DMS 273 treated with DMSO at 0.1 percent for 48 hours (cell line): ENCODE results near the gene BTN3A1.
"Not testable (repeated sequence)": the region's sequence is repeated elsewhere in the genome, so short reads cannot be mapped to it uniquely, and the experiment has no call there.

Experiments
- DNase-seq: peaks from one replicate; lab custom pipeline; 2025; lab: John Stamatoyannopoulos, UW

BTN3A1 gene

DNA sequence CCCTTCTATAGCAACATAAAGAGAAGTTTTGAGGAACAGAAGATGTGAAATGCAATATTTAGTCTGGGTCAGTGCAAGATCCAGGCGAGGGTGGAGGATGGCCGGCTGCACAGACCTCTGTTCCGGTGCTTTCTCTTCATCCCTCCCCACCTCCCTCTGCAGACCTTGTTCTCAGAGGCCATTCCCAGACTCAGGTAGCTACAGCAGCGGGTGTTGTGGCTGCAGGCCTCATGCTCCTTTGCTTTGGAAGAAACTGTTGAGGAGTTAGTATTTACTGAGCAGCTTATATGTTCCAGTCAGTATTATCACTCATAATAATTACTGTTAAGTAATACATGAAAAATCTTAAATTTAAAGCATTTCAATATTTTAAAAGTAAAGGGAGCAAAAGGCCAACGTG lies 39.9 kb downstream of the BTN3A1 start:
- DNase-seq: no peak

DNA sequence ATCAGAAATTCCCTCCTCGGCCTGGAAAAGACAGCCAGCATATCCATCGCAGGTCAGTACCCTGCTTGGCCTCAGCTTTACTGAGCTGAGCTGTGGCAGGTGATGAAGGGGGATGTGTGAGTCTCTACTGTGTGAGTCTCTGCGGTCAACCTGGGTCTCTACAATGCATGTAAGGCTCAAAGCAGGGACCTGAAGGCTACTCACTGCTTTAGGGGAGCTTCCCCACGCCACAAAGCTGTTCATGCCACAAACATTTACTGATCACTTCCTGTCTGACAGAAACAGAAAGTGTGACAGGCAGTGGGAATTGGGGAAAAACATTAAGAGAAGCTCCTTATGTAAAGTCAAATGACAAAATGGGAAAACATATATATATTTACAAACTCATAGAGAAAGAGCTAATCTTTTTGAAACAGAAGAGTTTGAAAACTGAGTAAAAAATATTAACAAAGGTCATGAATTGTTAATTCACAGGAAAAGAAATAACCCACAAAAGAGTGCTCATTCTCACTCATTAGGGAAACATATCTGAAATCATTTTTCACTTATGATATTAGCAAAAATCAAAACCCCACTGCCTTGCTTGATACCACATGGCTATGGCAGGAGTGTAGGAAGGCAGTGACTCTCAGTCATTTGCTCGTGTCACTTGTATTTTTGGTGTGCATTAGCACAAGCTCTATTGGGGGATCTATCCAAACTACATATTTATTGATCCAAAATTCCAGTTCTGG lies 44.0 kb downstream of the BTN3A1 start:
- no peak for DNase-seq

DNA sequence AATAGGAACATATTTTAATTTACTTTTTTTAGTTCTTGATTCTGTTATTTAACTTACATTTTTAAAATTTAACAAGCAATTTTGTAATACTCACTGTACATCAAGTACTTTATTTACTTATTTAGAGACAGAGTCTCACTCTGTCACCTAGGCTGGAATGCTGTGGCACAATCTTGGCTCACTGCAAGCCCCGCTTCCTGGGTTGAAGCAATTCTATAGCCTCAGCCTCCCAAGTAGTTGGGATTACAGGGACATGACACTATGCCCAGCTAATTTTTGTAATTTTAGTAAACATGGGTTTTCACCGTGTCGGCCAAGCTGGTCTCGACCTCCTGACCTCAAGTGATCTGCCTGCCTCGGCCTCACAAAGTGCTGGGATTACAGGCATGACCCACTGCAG lies 45.2 kb downstream of the BTN3A1 start:
- DNase-seq: no peak

DNA sequence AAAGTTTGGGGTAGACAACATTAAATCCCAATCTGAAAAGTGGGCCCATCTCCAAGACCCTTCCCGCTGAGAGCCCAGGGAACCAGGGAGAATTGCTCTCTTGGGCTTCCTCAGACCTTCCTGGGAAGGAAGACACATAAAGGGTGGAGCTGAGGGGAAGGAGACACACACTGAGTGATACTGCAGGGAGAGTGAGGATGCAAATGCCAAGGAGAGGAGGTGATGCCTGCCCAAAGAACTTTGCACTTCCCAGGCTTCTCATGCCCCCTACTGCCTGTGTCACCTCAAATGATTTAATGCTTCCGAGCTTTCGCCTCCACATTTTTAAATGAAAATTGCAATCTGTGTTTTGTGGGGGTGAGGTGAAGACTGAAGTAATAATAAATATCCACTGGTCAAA lies 48.2 kb downstream of the BTN3A1 start:
- DNase-seq: no peak

DNA sequence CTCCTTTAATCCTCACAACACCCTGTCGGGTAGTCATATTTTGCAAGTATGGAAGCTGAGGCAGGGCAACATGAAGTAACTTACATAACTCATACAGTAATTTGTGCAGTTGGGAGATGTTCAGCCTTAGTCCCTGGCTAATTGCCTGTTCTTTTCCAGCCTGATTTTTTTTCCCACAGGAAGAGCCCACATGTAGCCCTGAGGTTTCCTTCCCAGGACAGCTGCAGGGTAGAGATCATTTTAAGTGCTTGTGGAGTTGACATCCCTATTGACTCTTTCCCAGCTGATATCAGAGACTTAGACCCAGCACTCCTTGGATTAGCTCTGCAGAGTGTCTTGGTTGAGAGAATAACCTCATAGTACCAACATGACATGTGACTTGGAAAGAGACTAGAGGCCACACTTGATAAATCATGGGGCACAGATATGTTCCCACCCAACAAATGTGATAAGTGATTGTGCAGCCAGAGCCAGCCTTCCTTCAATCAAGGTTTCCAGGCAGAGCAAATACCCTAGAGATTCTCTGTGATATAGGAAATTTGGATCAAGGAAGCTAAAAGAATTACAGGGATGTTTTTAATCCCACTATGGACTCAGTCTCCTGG lies 50.7 kb downstream of the BTN3A1 start:
- no peak for DNase-seq

DNA sequence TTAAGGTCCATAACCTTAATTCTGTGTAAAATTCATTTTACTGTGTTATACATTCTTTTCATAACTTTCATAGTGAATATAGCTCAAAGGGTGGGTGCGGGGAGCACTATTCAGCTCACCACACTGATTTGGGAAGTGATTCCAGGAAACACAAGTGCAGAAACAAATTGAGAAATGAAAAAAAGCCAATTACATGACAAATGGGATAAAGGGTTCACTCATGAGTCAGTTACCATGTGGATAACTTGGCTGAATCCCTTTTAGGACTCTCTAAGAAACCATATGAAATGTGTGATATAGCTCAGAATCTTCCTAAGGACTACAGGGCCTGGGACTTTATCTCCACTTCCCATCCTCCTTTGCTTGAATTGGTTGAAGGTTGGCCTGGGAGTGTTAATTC lies 52.6 kb downstream of the BTN3A1 start:
- DNase-seq: no peak

DNA sequence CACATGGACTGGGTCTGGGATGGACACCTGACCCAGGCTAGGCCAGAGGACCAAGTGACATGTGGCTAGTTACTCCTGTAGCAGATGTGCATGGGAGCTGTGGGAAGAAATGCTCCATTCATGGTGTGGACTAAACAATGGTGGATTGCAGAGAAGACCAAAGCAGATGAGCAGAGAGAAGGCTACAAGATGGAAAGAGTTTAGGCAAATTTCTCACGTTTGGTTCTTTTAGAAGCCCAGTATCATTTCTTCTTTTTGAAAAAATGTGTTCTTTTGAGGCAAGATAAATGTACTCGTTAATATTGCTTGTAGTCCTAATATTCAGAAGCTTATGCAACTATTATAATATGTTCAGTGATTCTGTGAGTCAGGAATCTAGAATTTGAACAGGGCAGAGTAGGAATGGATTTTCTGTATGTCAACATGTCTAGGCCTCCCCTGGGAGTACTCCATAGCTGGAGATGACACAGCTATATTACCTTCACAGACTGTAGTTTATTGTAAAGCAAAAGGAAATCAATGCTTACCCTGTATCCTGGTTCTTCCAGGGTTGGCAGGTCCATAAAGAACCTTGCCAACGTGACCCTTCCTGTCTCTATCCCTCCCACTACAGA lies 53.4 kb downstream of the BTN3A1 start:
- no peak for DNase-seq

DNA sequence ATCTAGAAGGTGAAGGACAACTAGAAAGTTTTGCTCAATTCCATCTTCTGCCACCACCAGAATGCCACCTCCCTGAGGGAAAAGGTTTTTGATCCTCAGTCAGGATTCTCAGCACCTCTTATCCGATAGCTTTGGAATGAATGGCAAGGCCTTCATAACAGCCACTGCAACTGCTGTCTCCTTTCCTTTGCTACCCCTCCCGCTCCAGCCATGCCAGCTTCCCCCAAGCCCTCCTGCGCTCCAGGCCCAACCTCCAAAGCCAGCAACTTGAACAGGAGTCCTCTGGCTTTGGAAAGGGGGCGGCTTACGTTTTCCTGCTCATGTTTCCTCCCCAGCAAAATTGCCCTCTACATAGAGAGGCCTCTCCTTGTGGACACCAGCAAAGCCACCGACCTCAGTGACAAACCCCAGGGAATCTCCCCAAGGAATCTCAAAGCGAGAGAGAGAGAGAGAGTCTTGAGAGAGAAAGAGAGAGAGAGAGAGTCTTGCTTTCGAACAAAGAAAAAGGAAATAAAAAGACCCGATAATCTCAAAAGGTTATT lies 55.3 kb downstream of the BTN3A1 start:
- peak; percentile 61 for DNase-seq

DNA sequence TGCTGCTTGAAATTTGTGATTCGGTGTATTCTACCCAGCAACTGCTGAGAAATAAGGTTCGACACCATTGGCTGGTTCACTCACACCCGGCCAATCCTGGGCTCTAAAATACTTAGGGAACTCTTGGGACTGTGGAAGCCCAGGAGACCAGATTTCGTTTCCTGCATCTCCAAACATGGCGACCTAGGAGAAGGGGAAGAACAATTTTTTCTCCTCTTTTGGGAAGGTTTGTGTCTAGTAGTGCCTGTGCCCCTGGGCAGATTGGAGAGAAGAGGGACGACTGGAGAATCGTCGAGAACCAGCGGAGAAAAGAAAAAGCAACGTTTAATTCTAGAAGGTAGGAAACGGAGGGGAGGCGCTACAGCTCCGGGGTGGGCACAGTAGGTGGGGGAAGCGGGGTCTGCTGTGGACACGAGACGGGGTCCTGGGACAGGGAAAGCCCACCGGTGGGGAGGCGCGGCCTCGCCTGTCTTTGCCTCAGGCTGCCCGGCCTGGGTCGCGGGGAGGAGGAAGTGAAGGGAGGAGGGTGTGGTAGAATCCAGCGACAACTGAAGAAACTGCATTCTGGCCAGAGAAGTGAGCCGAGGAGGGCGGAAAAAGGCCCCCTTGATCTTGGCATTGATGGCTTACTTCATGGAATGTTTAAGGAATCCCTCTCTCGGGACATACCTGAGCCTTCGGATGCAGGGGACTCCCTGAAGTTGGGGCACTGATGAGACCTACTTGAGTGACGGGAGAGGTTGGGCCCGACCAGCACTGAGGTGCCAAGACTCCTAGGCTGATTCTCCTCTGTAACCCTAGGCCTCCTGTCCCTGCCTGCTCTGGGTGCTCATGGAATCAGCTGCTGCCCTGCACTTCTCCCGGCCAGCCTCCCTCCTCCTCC lies 56.0 kb downstream of the BTN3A1 start, which contains the start of gene BTN2A1:
BTN2A1 (plus strand) TSS at position 150 of the 883 bp plus-strand sequence; CDS start at position 832, 682 bp downstream.
- peak; percentile 89 for DNase-seq

DNA sequence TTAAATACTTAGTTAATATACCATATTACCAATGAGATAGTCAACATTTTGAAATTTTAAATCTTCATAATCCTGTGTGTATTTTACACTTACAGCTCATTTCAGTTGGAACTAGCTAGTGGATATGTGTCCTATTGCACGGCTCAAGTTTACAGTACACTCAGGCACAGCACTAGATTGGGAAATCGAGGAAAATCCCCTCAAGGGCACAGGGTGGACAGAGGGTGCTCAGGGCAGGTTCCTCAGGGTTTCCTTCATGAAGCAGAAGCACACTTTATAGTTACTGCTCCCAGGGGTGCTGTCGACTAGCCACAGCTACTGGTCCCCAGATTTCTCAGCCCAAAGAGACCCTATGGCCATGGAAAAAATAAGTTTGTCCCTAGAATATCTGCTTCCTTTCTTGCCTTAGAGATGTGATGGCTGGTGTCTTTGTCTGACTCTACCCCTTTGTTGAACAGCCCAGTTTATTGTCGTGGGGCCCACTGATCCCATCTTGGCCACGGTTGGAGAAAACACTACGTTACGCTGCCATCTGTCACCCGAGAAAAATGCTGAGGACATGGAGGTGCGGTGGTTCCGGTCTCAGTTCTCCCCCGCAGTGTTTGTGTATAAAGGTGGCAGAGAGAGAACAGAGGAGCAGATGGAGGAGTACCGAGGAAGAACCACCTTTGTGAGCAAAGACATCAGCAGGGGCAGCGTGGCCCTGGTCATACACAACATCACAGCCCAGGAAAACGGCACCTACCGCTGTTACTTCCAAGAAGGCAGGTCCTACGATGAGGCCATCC lies 57.1 kb downstream of the BTN3A1 start:
- no peak for DNase-seq

DNA sequence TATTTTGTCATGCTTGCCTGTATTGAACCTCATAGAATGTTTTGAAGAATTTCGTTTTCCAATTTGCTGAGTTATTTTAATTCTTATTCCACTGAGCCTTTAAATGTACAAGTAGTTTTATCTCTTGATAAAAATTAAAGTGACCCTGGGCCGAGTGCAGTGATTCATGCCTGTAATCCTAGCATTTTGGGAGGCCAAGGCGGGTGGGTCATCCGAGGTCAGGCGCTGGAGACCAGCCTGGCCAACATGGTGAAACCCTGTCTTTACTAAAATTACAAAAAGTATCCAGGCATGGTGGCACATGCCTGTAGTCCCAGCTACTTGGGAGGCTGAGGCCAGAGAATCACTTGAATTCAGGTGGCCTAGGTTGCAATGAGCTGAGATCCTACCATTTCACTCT lies 59.3 kb downstream of the BTN3A1 start:
- not testable (repeated sequence) for DNase-seq

DNA sequence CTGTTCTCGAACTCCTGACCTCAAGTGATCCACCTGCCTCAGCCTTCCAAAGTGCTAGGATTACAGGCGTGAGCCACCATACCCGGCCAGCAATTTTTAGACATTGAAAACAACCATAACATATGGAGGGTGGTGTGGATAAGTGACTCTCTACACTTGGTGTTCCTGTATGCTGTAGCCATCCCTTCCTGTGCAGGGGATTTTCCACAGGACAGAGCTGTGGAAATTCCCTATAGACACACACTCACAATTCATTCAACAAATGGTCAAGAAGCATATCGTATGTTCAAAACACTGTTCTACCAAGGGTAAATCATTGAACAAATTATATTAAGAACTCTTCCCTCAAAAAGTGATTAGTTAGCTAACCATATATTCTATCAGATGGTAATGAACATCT lies 61.9 kb downstream of the BTN3A1 start:
- no peak for DNase-seq

DNA sequence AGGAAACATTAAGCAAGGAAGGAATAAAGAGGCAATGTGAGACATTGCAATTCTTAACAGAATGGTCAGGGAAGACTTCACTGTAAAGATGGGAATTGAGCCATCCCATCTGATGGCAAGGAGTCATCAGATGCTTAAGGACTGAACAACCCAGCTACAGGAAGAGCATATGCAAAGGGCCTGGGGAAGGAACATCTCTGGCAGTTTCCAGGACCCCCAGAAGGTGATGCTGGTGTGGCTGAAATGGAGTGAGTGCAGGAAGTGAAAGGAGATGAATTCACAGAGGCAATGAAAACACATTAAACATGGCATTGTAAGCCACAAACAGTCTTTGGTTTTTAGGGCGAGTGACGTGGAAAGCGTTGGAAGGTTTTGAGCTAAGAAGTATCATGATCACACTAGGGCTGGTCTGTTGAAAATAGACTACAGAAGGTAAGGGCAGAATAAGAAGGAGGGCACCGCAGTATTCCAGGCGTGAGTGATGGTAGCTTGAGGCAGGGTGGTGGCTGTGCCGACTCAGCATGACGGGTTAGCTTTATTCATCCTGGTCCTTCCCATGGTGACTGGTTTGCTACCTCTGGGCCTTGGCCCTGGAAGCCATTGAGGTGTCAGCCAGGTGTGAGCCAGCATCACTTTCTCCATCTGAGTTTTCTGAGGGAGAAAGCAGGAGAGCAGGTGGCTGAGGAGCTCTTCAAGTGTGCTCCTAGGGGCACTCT lies 62.5 kb downstream of the BTN3A1 start:
- DNase-seq: no peak
